IPS-20b (cell line): Measurements from ENCODE around the gene RPUSD1.
"Not testable (repeated sequence)": the region's sequence is repeated elsewhere in the genome, so short reads cannot be mapped to it uniquely, and the experiment has no call there.

Experiments
- H3K27ac ChIP-seq: one replicate; pipeline ENCODE4 v1.5.1; 2013; ENCODE audit warnings: low read length
- H3K27me3 ChIP-seq: 2 replicates; pipeline ENCODE4 v1.6.1; 2013; ENCODE audit warnings: mild to moderate bottlenecking, low read length, inconsistent platforms; ENCODE audit not compliant: insufficient read depth
- H3K36me3 ChIP-seq: 2 replicates; pipeline ENCODE4 v1.6.1; 2013; ENCODE audit warnings: low read depth, mild to moderate bottlenecking, inconsistent platforms, low read length, moderate library complexity; ENCODE audit not compliant: insufficient read depth
- H3K4me1 ChIP-seq: 2 replicates; pipeline ENCODE4 v1.6.1; 2013; ENCODE audit warnings: mild to moderate bottlenecking, control low read depth, inconsistent platforms, low read length, moderate library complexity; ENCODE audit not compliant: insufficient read depth
- H3K4me3 ChIP-seq: 2 replicates; pipeline ENCODE4 v1.5.1; 2013; ENCODE audit warnings: mild to moderate bottlenecking, low read length, inconsistent platforms
- H3K9ac ChIP-seq: 2 replicates; pipeline ENCODE4 v1.6.1; 2013; ENCODE audit warnings: low read depth, mild to moderate bottlenecking, inconsistent platforms, low read length, moderate library complexity
- H3K9me3 ChIP-seq: 2 replicates; pipeline ENCODE4 v1.6.1; 2013; ENCODE audit warnings: mild to moderate bottlenecking, low read depth, low read length, inconsistent platforms; ENCODE audit not compliant: insufficient read depth

RPUSD1 gene

DNA sequence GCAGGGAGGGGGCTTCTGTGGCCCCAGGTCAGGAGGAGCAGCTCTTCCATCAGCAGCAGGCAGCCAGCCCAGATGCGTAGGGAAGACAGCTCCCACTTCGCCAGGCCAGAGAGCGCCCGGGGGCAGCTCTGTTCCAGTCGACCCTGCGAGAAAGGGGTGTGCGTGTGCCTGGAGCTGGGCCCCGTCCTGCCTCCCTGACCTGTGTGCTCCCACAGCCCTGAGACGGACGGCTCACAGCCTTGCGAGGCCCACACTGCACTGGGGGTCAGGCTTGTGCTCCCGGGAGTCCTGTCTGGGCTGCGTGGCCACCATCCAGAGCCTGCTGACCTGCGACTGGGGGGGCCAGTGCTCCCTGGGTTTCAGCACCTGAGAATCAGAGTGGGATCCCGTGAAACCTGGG, 28.1 kb downstream of the RPUSD1 start:
- no peaks in the 10 kb centered on the region for H3K27me3 ChIP-seq
- H3K4me3 ChIP-seq, result no peak overlapping the region
- H3K9ac ChIP-seq, result no peak overlapping the region
- H3K36me3 ChIP-seq, result no peaks in the 10 kb centered on the region
- no peak overlapping the region for H3K27ac ChIP-seq
- H3K9me3 ChIP-seq, result no peaks in the 10 kb centered on the region; the same call in 1 of the 2 replicates
- no peaks in the 10 kb centered on the region for H3K4me1 ChIP-seq

DNA sequence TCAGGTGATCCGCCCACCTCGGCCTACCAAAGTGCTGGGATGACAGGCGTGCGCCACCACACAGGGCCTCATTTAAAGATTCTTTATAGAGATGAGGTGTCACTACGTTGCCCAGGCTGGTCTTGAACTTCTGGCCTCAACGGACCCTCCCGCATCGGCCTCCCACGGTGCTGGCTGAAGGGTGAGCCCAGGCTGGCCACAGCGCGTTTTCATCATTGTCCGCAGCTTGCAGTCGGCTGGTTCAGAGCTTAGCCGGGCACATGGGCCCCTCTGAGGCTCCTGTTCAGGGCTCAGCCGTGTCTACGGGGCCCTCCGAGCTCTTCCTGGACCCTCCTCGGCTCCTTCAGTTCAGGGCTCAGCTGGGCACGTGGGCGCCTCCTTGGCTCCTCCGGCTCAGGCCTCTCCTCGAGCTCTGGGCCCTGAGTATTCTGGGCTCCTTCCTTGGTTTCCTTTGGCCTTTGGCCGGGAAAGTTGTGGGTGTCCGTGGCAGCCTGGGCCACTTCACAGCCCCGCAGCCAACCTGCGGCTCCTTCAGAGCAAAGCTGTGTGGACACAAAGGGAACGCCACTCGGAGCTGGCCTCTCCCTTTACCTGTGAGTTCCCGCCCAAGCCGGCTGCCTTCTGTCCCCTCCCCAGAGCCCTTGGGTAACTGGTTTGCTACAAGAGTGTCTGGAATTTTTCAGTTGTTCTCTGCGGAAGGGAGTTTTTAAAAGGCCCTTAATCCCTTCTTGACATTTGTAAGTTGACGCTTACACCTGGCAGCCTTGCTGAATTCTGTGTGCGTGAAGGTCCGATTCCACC, 28.9 kb downstream of the RPUSD1 start:
- Histone ChIP-seq H3K27me3 (no peaks in the 10 kb centered on the region), H3K4me3 (no peak overlapping the region), H3K27ac (no peak overlapping the region), H3K9me3 (no peaks in the 10 kb centered on the region; the same call in 1 of the 2 replicates), H3K9ac (no peak overlapping the region), H3K4me1 (no peaks in the 10 kb centered on the region), H3K36me3 (no peaks in the 10 kb centered on the region)

DNA sequence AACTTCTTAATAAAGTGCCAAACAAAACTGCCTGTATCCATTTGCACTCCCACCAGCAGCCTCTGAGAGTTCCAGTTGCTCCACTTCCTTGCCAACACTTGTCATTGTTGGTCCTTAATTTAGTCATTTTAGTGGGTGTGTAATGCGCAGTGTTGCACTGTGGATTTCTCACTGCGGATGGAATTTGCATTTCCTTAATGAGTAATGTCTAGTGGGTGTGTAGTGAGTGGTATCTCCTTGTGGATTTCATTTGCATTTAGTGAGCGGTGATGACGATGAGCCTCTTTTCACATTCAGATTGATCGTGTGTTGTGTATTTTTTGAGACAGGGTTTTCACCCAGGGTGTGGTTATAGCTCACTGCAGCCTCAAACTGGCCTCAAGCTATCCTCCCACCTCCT, 31.8 kb downstream of the RPUSD1 start:
- Histone ChIP-seq H3K4me1 (peaks cover 9% of the 10 kb centered on the region; the same call in 1 of the 2 replicates), H3K36me3 (no peaks in the 10 kb centered on the region), H3K27me3 (no peaks in the 10 kb centered on the region), H3K27ac (no peak overlapping the region), H3K9ac (no peak overlapping the region), H3K9me3 (no peaks in the 10 kb centered on the region; the same call in 1 of the 2 replicates), H3K4me3 (no peak overlapping the region)

DNA sequence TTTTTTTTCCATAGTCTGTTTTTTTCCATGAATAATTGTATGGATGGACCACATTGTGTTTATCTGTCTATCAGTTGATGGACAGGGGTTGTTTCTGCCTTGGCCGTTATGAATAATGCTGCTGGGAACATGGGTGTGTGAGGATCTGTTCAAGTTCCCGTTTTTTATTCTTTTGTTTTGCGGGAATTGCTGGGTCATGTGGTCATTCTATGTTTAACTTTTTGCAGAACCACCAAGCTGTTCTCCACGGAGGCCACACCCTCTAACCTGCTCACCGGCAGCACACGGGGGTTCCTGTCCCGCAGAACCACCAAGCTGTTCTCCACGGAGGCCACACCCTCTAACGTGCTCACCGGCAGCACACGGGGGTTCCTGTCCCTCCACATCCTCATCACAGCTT, 33.5 kb downstream of the RPUSD1 start:
- H3K4me3 ChIP-seq, result no peak overlapping the region
- no peaks in the 10 kb centered on the region; the same call in 1 of the 2 replicates for H3K9me3 ChIP-seq
- H3K36me3 ChIP-seq, result no peaks in the 10 kb centered on the region
- peaks cover 10% of the 10 kb centered on the region; the same call in 1 of the 2 replicates for H3K4me1 ChIP-seq
- H3K9ac ChIP-seq, result no peak overlapping the region
- H3K27ac ChIP-seq, result no peak overlapping the region
- H3K27me3 ChIP-seq, result no peaks in the 10 kb centered on the region

DNA sequence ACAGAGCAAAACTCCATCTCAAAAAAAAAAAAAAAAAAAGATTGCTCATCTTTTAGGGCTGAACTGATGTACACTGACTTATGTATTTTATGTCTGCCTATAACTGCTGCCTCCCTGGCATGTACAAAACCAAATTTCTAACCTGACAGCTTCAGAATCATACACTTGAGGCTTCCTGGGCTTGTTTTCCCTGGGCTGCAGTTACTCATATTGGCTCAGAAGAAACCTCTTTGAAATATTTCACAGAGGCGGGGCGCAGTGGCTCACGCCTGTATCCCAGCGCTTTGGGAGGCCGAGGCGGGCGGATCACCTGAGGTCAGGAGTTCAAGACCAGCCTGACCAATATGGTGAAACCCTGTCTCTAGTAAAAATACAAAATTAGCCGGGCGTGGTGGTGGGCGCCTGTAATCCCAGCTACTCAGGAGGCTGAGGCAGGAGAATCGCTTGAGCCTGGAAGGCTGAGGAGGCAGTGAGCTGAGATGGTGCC, 34.0 kb downstream of the RPUSD1 start:
- H3K27ac ChIP-seq, H3K9me3 ChIP-seq, H3K4me1 ChIP-seq, H3K9ac ChIP-seq, H3K27me3 ChIP-seq, H3K4me3 ChIP-seq, H3K36me3 ChIP-seq: not testable (repeated sequence)

- no peaks in the 10 kb centered on the region for H3K36me3 ChIP-seq
- no peaks in the 10 kb centered on the region; the same call in 1 of the 2 replicates for H3K9me3 ChIP-seq
- H3K27ac ChIP-seq, result no peak overlapping the region
- H3K4me3 ChIP-seq, result peak overlapping the region; percentile 24; the same call in 1 of the 2 replicates
- no peaks in the 10 kb centered on the region for H3K27me3 ChIP-seq
- no peak overlapping the region for H3K9ac ChIP-seq
- peaks cover 10% of the 10 kb centered on the region; the same call in 1 of the 2 replicates for H3K4me1 ChIP-seq
Observed at GRCh38 chr16:752007-752312, 36.2 kb downstream of the RPUSD1 start.

DNA sequence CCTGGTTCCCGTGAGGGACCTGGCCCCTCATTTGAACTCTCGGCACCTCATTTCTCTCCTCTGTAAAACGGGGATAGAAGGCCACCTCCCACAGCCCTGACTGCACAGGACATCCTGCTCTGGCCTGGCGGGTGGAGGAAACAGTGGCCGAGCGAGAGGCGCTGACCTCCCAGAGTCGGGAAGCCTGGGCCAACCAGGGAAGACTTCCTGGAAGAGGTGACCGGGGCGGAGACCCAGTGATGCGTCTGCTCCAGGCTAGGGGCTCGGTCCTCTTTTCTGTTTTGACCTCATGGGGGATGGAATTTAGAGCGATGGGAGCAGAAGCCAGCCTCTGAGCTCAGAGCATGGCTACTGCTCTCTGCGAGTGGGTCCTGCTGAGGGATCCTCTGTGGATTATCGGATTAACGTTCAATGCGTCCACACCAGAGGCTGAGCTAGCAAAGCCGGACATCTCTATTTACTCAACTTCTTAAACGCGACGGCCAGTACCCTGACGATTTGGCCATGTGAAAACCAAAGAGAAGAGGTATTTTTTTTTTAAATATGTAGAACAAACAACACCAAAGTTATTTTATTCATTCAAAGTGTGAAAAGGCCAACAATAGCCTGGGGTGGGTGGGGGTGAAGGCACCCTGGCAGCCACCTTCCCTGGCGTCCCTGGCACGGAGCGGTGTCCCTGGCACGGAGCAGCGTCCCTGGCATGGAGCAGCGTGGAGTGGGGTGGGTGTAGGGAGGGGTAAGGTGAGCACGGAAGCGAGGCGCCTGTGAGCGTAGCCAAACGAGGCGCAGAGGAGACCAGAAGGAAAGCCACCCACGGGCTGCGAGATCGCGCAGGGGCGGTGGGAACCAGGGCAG, 36.8 kb downstream of the RPUSD1 start:
- peaks cover 10% of the 10 kb centered on the region; the same call in 1 of the 2 replicates for H3K4me1 ChIP-seq
- peak overlapping the region; percentile 24; the same call in 1 of the 2 replicates for H3K4me3 ChIP-seq
- no peak overlapping the region for H3K27ac ChIP-seq
- no peaks in the 10 kb centered on the region for H3K36me3 ChIP-seq
- no peak overlapping the region for H3K9ac ChIP-seq
- H3K27me3 ChIP-seq, result no peaks in the 10 kb centered on the region
- no peaks in the 10 kb centered on the region for H3K9me3 ChIP-seq

GRCh38 chr16:750485-750884, 37.7 kb downstream of the RPUSD1 start:
- H3K27ac ChIP-seq, result no peak overlapping the region
- H3K9ac ChIP-seq, result no peak overlapping the region
- H3K36me3 ChIP-seq, result no peaks in the 10 kb centered on the region
- no peaks in the 10 kb centered on the region for H3K27me3 ChIP-seq
- H3K4me3 ChIP-seq, result no peak overlapping the region
- H3K9me3 ChIP-seq, result no peaks in the 10 kb centered on the region
- H3K4me1 ChIP-seq, result peaks cover 10% of the 10 kb centered on the region; the same call in 1 of the 2 replicates

DNA sequence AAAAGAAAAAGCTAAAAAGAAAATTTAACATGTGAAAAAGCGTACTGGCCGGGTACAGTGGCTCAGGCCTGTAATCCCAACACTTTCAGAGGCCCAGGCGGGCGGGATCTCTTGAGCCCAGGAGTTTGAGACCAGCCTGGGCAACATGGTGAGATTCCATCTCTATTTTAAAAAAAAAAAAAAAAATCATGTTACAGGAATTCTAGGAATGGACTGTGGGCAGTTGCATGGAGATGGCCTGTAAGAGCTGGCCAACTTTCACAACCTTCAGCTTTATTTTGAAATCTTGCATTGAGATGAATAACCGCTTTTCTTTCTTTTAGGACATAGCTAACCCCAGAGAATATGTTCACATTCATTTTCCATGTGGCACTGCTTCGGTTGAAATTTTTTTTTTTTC, 39.2 kb downstream of the RPUSD1 start:
- no peaks in the 10 kb centered on the region for H3K9me3 ChIP-seq
- no peaks in the 10 kb centered on the region for H3K36me3 ChIP-seq
- peaks cover 10% of the 10 kb centered on the region; the same call in 1 of the 2 replicates for H3K4me1 ChIP-seq
- no peak overlapping the region for H3K4me3 ChIP-seq
- no peaks in the 10 kb centered on the region for H3K27me3 ChIP-seq
- no peak overlapping the region for H3K27ac ChIP-seq
- H3K9ac ChIP-seq, result no peak overlapping the region

DNA sequence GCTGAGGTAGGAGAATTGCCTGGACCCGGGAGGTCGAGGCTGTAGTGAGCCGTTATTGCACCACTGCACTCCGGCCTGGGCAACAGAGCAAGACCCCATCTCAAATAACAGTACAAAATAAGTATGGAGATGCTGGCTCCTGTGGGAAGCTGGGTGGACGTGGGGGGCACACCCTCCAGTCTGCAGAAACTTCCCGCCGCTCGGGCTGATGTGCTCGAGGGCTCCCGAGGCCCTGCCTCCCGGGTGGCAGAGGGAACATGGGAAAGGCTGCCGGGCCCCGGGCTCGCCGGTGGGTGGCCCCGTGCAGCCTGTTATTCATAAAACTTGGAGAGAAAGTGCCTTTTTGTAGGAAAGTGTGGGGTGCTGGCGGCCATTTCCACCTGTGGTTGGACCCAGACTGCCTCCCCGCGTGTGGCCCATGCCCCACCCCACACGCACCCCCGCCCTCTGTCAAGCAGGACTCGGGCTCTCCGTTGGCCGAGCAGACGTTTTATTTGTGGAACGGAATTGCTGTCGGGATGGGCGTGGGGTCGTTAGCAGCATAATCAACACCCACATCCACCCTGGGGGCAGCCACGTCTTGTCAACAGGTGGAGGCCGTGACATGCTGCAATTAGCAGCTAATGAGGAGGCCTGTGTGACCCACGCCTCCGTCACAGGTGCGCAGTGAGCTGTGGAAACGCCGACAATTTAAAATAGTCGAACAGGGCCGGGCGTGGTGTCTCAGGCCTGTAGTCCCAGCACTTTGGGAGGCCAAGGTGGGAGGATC, 40.0 kb downstream of the RPUSD1 start:
- H3K9me3 ChIP-seq, result no peaks in the 10 kb centered on the region
- no peak overlapping the region for H3K27ac ChIP-seq
- H3K36me3 ChIP-seq, result no peaks in the 10 kb centered on the region
- H3K9ac ChIP-seq, result no peak overlapping the region
- H3K4me1 ChIP-seq, result peaks cover 10% of the 10 kb centered on the region; the same call in 1 of the 2 replicates
- no peaks in the 10 kb centered on the region for H3K27me3 ChIP-seq
- H3K4me3 ChIP-seq, result no peak overlapping the region

- Histone ChIP-seq H3K27me3 (no peaks in the 10 kb centered on the region), H3K36me3 (no peaks in the 10 kb centered on the region), H3K9me3 (no peaks in the 10 kb centered on the region), H3K9ac (no peak overlapping the region), H3K27ac (no peak overlapping the region), H3K4me3 (no peak overlapping the region), H3K4me1 (peaks cover 3% of the 10 kb centered on the region; the same call in 1 of the 2 replicates)
Observed at GRCh38 chr16:746637-747036, 41.5 kb downstream of the RPUSD1 start.
